Neuronal stem cell (in vitro differentiated cells): Measurements from ENCODE around the gene ARAP3.

Experiments used
- DNase-seq: peaks from one replicate; pipeline ENCODE4 v3.0.0-alpha.2; 2013; ENCODE audit warnings: low spot score
- H2AFZ ChIP-seq: one replicate; pipeline ENCODE4 v1.6.1; 2013; ENCODE audit warnings: mild to moderate bottlenecking, low read length, inconsistent platforms
- H2AK5ac ChIP-seq: 2 replicates; pipeline ENCODE4 v1.6.1; 2013; ENCODE audit warnings: low read depth, mild to moderate bottlenecking, inconsistent platforms, low read length, moderate library complexity, mixed read lengths
- H2BK120ac ChIP-seq: 2 replicates; pipeline ENCODE4 v1.6.1; 2013; ENCODE audit warnings: low read depth, mild to moderate bottlenecking, inconsistent platforms, low read length, moderate library complexity, mixed read lengths
- H2BK12ac ChIP-seq: one replicate; pipeline ENCODE4 v1.6.1; 2013; ENCODE audit warnings: low read length, inconsistent platforms
- H2BK15ac ChIP-seq: 2 replicates; pipeline ENCODE4 v1.6.1; 2013; ENCODE audit warnings: mild to moderate bottlenecking, low read length, inconsistent platforms, mixed read lengths
- H2BK5ac ChIP-seq: one replicate; pipeline ENCODE4 v1.6.1; 2013; ENCODE audit warnings: inconsistent platforms, mild to moderate bottlenecking, low read length, moderate library complexity
- H3K14ac ChIP-seq: one replicate; pipeline ENCODE4 v1.6.1; 2013; ENCODE audit warnings: low read length, inconsistent platforms
- H3K18ac ChIP-seq: 2 replicates; pipeline ENCODE4 v1.6.1; 2013; ENCODE audit warnings: low read length, inconsistent platforms
- H3K23ac ChIP-seq: 2 replicates; pipeline ENCODE4 v1.6.1; 2013; ENCODE audit warnings: low read depth, mild to moderate bottlenecking, mixed read lengths, low read length, inconsistent platforms; ENCODE audit not compliant: poor library complexity
- H3K27ac ChIP-seq: replicated peaks from 3 replicates; pipeline ENCODE4 v1.5.1; 2013; ENCODE audit warnings: low read length, inconsistent platforms
- H3K27me3 ChIP-seq, 3 experiments: 2 replicates each; pipeline ENCODE4 v1.6.1; 2013; ENCODE audit warnings: low read length in 3 of 3, mild to moderate bottlenecking in 2 of 3, inconsistent platforms in 1 of 3, low read depth in 1 of 3, mixed read lengths in 1 of 3, moderate library complexity in 1 of 3; ENCODE audit not compliant: control insufficient read depth in 3 of 3, insufficient read depth in 3 of 3
- H3K36me3 ChIP-seq, 2 donors: replicated peaks in 1 of 2; 2 replicates each; pipeline ENCODE4 v1.6.1; 2013; ENCODE audit warnings: low read length in 2 of 2; ENCODE audit not compliant: control insufficient read depth in 2 of 2, insufficient read depth in 2 of 2
- H3K4ac ChIP-seq: 2 replicates; pipeline ENCODE4 v1.6.1; 2013; ENCODE audit warnings: inconsistent platforms, mild to moderate bottlenecking, low read length, moderate library complexity
- H3K4me1 ChIP-seq, 2 donors: 1 replicate in 1 of 2; 2 replicates in 1 of 2; pipeline ENCODE4 v1.6.1; 2013; ENCODE audit warnings: low read length in 2 of 2, low read depth in 1 of 2; ENCODE audit not compliant: control insufficient read depth in 2 of 2, insufficient read depth in 1 of 2
- H3K4me2 ChIP-seq: one replicate; pipeline ENCODE4 v1.6.1; 2013; ENCODE audit warnings: mild to moderate bottlenecking, low read length, inconsistent platforms; ENCODE audit not compliant: insufficient read depth, poor library complexity, severe bottlenecking
- H3K4me3 ChIP-seq, 2 donors: 2 replicates each; pipeline ENCODE4 v1.5.1; 2013; ENCODE audit warnings: low read length in 2 of 2, mild to moderate bottlenecking in 2 of 2, inconsistent platforms in 1 of 2, moderate library complexity in 1 of 2
- H3K79me1 ChIP-seq: one replicate; pipeline ENCODE4 v1.6.1; 2013; ENCODE audit warnings: low read depth, mild to moderate bottlenecking, inconsistent platforms, low read length, moderate library complexity
- H3K9ac ChIP-seq: one replicate; pipeline ENCODE4 v1.6.1; 2013; ENCODE audit warnings: mild to moderate bottlenecking, low read depth, low read length, inconsistent platforms; ENCODE audit not compliant: poor library complexity
- H3K9me3 ChIP-seq, 2 donors: replicated peaks in 1 of 2; 2 replicates each; pipeline versions ENCODE3 to v1.6.1; 2013; ENCODE audit warnings: low read length in 2 of 2, mild to moderate bottlenecking in 2 of 2, inconsistent platforms in 1 of 2, low read depth in 1 of 2, mixed read lengths in 1 of 2, moderate library complexity in 1 of 2; ENCODE audit not compliant: control insufficient read depth in 2 of 2, insufficient read depth in 1 of 2
- H4K8ac ChIP-seq: one replicate; pipeline ENCODE4 v1.6.1; 2013; ENCODE audit warnings: low read depth, mild to moderate bottlenecking, inconsistent platforms, low read length, moderate library complexity
- H4K91ac ChIP-seq: one replicate; pipeline ENCODE4 v1.6.1; 2013; ENCODE audit warnings: low read length, low read depth, mild to moderate bottlenecking, inconsistent platforms; ENCODE audit not compliant: poor library complexity
- WGBS, 2 donors: extraction: QIAGEN DNeasy Blood & Tissue Kit; methylation state at CpG; one replicate each; pipeline ENCODE4 v1.1.7; 2013; ENCODE audit warnings: missing lambda C conversion rate in 2 of 2, mixed read lengths in 1 of 2; ENCODE audit not compliant: insufficient read length in 2 of 2, insufficient replicate concordance in 1 of 2; ENCODE audit errors: extremely low coverage in 2 of 2; 5-methylcytosine and 5-hydroxymethylcytosine counted together

Gene ARAP3

GRCh38 chr5:141668601-141669265 lies 13.3 kb downstream of the ARAP3 start:
- no peak overlapping the region for H3K18ac ChIP-seq
- no peak overlapping the region for H3K4me3 ChIP-seq
- no peak overlapping the region for H4K8ac ChIP-seq
- H3K36me3 ChIP-seq = peaks cover 15 to 53% of the 10 kb centered on the region in 2 donors
- H3K23ac ChIP-seq = no peak overlapping the region
- no peak overlapping the region for H2BK15ac ChIP-seq
- H3K27ac ChIP-seq = no peak overlapping the region
- H2AFZ ChIP-seq = no peak overlapping the region
- H3K27me3 ChIP-seq = no peaks in the 10 kb centered on the region
- no CpG with 5 or more reads among the region's 8 CpGs for WGBS, 2 donors
- peaks cover 5 to 9% of the 10 kb centered on the region in 2 donors for H3K4me1 ChIP-seq
- peak overlapping the region; percentile 61 for H2AK5ac ChIP-seq
- no peak overlapping the region for H3K4ac ChIP-seq
- H3K14ac ChIP-seq = no peak overlapping the region
- no peaks in the 10 kb centered on the region for H3K79me1 ChIP-seq
- H3K9me3 ChIP-seq = no peaks in the 10 kb centered on the region
- H2BK120ac ChIP-seq = no peak overlapping the region
- H3K9ac ChIP-seq = peak overlapping the region; percentile 12
- H3K4me2 ChIP-seq = no peak overlapping the region
- no peak for DNase-seq
- H2BK5ac ChIP-seq = no peak overlapping the region
- no peak overlapping the region for H2BK12ac ChIP-seq
- no peak overlapping the region for H4K91ac ChIP-seq

- no peak overlapping the region for H2AK5ac ChIP-seq
- H4K91ac ChIP-seq = no peak overlapping the region
- no peak overlapping the region for H2BK12ac ChIP-seq
- no peak overlapping the region for H3K27ac ChIP-seq
- H3K14ac ChIP-seq = no peak overlapping the region
- H3K4ac ChIP-seq = no peak overlapping the region
- no peaks in the 10 kb centered on the region for H3K9me3 ChIP-seq
- no peak overlapping the region for H3K9ac ChIP-seq
- H3K4me3 ChIP-seq = no peak overlapping the region
- H3K79me1 ChIP-seq = no peaks in the 10 kb centered on the region
- peaks cover 9 to 38% of the 10 kb centered on the region in 2 donors for H3K36me3 ChIP-seq
- WGBS, 2 donors = no CpG with 5 or more reads among the region's 18 CpGs
- H2BK120ac ChIP-seq = no peak overlapping the region
- no peak overlapping the region for H2AFZ ChIP-seq
- no peak overlapping the region for H3K23ac ChIP-seq
- no peak overlapping the region for H2BK5ac ChIP-seq
- H3K4me2 ChIP-seq = no peak overlapping the region
- no peaks in the 10 kb centered on the region for H3K4me1 ChIP-seq
- DNase-seq = no peak
- H4K8ac ChIP-seq = no peak overlapping the region
- no peak overlapping the region for H3K18ac ChIP-seq
- no peaks in the 10 kb centered on the region for H3K27me3 ChIP-seq
- no peak overlapping the region for H2BK15ac ChIP-seq
Measured at GRCh38 chr5:141665995-141666940, 15.8 kb downstream of the ARAP3 start.

DNA sequence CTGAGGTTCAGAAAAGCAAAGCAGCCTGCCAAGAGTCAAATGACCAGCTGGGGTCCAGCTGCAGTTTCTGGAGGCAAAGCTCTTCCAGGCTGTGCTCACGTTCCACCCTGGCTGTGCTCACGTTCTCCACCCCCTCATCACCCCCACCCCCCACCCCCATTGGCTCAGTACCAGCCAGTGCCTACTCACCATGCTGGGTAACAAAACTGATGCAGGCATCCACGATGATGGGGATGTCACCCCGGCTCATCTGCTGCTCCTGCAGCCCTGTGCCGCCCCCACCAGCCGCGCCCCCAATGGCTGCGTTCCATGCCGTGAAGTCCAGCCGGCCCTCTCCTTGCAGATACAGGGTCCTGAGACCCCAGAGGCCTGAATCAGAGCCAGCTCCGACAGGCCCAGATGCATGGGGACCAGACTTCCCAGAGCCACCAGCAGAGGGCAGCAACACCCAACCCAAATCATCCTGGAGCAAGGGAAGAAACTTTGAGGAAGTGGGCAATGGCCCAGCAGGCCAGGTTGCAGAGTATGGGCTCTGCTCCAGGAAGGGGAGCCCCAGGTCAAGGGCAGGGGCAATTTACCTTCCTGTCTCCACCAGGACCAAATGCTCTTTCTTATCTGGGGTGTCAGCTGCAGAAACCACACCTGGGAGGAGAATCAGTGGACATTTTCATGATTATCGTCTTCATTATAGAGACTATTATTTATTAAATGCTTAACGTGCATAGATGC lies 17.1 kb downstream of the ARAP3 start:
- Histone ChIP-seq H2BK5ac (no peak overlapping the region), H3K27ac (no peak overlapping the region), H3K18ac (no peak overlapping the region), H2BK15ac (no peak overlapping the region), H4K8ac (no peak overlapping the region), H4K91ac (no peak overlapping the region), H3K9ac (peak overlapping the region; percentile 15), H2BK12ac (no peak overlapping the region), H3K14ac (no peak overlapping the region), H3K36me3 (peaks cover 9 to 27% of the 10 kb centered on the region in 2 donors), H2BK120ac (no peak overlapping the region), H3K4me3 (no peak overlapping the region), H3K4me2 (no peak overlapping the region), H3K27me3 (no peaks in the 10 kb centered on the region), H3K9me3 (no peaks in the 10 kb centered on the region), H3K4me1 (no peaks in the 10 kb centered on the region), H3K79me1 (no peaks in the 10 kb centered on the region), H2AFZ (peak overlapping the region; percentile 58), H2AK5ac (no peak overlapping the region), H3K4ac (no peak overlapping the region), H3K23ac (no peak overlapping the region)
- DNase-seq = peak; percentile 74
- WGBS, 2 donors = no CpG with 5 or more reads among the region's 13 CpGs
